Tibial nerve (tissue), 4 donors: Measurements from ENCODE around the gene KIAA1210. TPM values are rescaled to one million over a fixed set of nuclear protein-coding genes. Genes with fewer than 3 reads are reported as not detected.

Experiments
- DNase-seq, 2 donors: peaks; one replicate each; pipeline ENCODE4 v3.0.0-alpha.2; 2019; ENCODE audit warnings: low spot score in 2 of 2
- H3K27ac ChIP-seq, 4 donors: fragments of 200-600 bp; sonication (generic) in 3 of 4; one replicate each; pipeline ENCODE4 v1.5.1; 2017 to 2019; ENCODE audit warnings: mild to moderate bottlenecking in 1 of 4
- H3K27me3 ChIP-seq, 2 donors: fragments of 200-600 bp; sonication (generic) in 1 of 2; one replicate each; pipeline versions ENCODE4 v1.5.1 to v1.6.0; 2017 to 2019
- H3K36me3 ChIP-seq, 3 donors: fragments of 200-600 bp; sonication (generic); one replicate each; pipeline ENCODE4 v1.5.1; 2018 to 2019
- H3K4me1 ChIP-seq, 4 donors: fragments of 200-600 bp; sonication (generic) in 3 of 4; one replicate each; pipeline ENCODE4 v1.5.1; 2017 to 2019
- H3K4me3 ChIP-seq, 4 donors: fragments of 200-600 bp; sonication (generic) in 3 of 4; one replicate each; pipeline ENCODE4 v1.5.1; 2017 to 2019; ENCODE audit warnings: mild to moderate bottlenecking in 1 of 4, moderate library complexity in 1 of 4
- H3K9me3 ChIP-seq, 4 donors: fragments of 200-600 bp; sonication (generic) in 3 of 4; one replicate each; pipeline ENCODE4 v1.5.1; 2017 to 2019
- CTCF ChIP-seq, 5 experiments: fragments of 200-600 bp in 3 of 5; fragments of 450-650 bp in 2 of 5; sonication (generic) in 3 of 5; IDR thresholded peaks; one replicate each; pipeline ENCODE4 v1.5.1; 2016 to 2019; ENCODE audit warnings: antibody characterized with exemption in 5 of 5, mild to moderate bottlenecking in 3 of 5, moderate library complexity in 2 of 5
- EP300 ChIP-seq, 2 donors: sonication (generic); formaldehyde crosslinking; IDR thresholded peaks; one replicate each; pipeline ENCODE4 v1.6.1; 2017; ENCODE audit warnings: antibody characterized with exemption in 2 of 2, mild to moderate bottlenecking in 1 of 2
- POLR2A ChIP-seq, 2 donors: fragments of 450-650 bp; IDR thresholded peaks; one replicate each; pipeline ENCODE4 v1.6.1; 2017; ENCODE audit warnings: antibody characterized with exemption in 2 of 2, mild to moderate bottlenecking in 2 of 2, moderate library complexity in 2 of 2
- WGBS, 2 donors: methylation state at CpG; one replicate each; pipeline ENCODE4 v1.1.5; 2018; 5-methylcytosine and 5-hydroxymethylcytosine counted together
- total RNA-seq, 4 donors: library from RNA; depleted of rRNA; stranded (reverse); fragments of >200 nt; gene quantifications; one replicate each; pipeline ENCODE4 v1.1.0, GENCODE V29; 2016

Gene KIAA1210
- total RNA-seq, 4 donors from 2014 or later: not detected

DNA sequence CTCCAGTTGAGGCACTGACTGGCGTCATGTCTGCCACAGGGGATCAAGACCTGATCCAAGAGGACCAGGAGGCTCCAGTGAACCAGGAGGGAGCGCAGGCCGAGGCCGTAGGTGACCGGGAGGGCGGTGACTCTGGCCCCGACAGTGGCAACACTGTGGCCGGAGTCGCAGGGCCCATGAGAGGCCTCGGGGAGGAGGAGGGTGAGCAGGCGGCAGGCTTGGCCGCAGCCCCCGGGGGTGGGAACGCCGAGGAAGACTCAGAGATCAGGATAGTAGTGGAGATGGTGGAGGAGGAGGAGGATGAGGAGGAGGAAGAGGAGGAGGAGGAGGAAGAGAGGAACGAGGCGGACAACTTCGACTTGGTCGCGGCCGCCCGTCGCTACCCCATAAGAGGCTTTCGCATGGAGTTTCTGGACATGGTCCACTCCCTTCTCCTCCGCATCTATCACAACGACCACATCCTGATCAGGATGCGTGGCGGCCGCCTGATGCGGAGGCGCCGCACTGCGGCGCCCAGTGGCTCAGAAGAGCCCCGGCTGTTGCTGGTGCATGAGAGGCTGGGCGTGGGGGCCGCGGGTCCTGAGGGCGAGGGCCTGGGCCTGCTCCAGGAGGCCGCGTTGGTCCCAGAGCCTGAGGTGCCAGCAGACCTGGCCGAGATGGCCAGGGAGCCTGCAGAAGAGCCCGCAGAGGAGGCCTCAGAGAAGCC, 54.3 kb downstream of the KIAA1210 start:
- TF ChIP-seq EP300 (IDR thresholded peaks at IDR 0.05): no peak
- no peak for TF ChIP-seq CTCF (IDR thresholded peaks at IDR 0.05)
- Histone ChIP-seq H3K9me3 (no peaks in the 10 kb centered on the region), H3K27ac (no peak overlapping the region), H3K4me3 (no peak overlapping the region), H3K36me3 (no peaks in the 10 kb centered on the region), H3K27me3 (peaks cover 0 to 6% of the 10 kb centered on the region in 2 donors), H3K4me1 (no peaks in the 10 kb centered on the region)
- WGBS, 2 donors: 93 to 94% methylated on average over 26 to 41 of the region's 43 CpGs
- no peak for DNase-seq

- Histone ChIP-seq H3K4me3 (no peak within 1 kb of the TSS), H3K36me3 (no peaks in the 10 kb centered on the region), H3K4me1 (no peaks in the 10 kb centered on the region), H3K9me3 (no peaks in the 10 kb centered on the region), H3K27me3 (peaks cover 0 to 9% of the 10 kb centered on the region in 2 donors), H3K27ac (no peak within 1 kb of the TSS)
- WGBS, 2 donors: 92 to 94% methylated on average over 5 to 6 of the region's 6 CpGs
- TF ChIP-seq EP300 (IDR thresholded peaks at IDR 0.05) (no peak), POLR2A (IDR thresholded peaks at IDR 0.05) (no peak), CTCF (IDR thresholded peaks at IDR 0.05) (no peak)
- DNase-seq: no peak
These were observed 54.9 kb downstream of the KIAA1210 start, which contains the start of gene CT47C1 for GRCh38 chrX:119072744-119073143. Gene CT47C1, plus strand, starts transcription at chrX:119072993. Its CDS starts 233 bp downstream, at chrX:119073226.

DNA sequence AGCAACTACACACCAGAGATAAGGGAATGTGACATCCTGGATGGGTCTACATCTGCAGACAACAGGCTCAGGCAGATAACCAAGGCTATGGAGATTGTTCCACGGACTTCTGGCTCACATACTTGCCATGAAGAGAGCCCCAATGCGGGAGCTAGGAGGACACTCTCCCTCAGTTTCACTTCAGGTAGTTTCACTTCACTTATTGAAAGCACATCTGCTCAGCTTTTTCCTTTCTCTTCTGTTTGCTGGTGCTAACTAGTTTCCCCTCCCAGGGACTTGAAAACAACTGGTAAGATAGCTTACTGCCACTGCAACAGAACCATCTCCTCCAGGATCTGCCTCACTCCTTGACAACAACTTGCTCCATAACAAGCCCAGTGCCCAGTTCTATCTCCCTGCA, 56.2 kb downstream of the KIAA1210 start:
- H3K4me3 ChIP-seq: no peak overlapping the region
- WGBS, 2 donors: 55 to 60% methylated on average over 2 of the region's 2 CpGs
- peaks cover 0 to 16% of the 10 kb centered on the region in 2 donors for H3K27me3 ChIP-seq
- no peak for DNase-seq
- no peaks in the 10 kb centered on the region for H3K9me3 ChIP-seq
- H3K36me3 ChIP-seq: no peaks in the 10 kb centered on the region
- H3K4me1 ChIP-seq: no peaks in the 10 kb centered on the region
- no peak for TF ChIP-seq POLR2A (IDR thresholded peaks at IDR 0.05)
- TF ChIP-seq EP300 (IDR thresholded peaks at IDR 0.05): no peak
- no peak for TF ChIP-seq CTCF (IDR thresholded peaks at IDR 0.05)
- no peak overlapping the region for H3K27ac ChIP-seq

DNA sequence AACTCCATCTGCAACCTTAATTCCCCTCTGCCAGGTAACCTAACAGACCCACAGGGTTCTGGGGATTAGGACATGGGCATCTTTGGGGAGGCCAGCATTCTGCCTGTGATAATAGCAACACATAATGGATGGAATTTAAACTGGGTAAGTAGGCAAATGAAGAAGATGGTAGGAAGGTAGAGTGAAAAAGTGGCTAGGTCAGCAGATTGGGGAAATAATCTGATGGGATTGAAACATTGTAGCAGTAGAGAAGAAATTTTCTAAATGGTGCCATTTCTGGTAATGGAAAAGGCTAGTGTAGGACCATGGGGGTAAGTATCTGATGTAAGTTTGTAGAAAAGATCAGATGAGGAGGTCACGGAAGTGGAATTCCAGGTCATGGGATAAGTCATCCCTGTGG, 57.9 kb downstream of the KIAA1210 start:
- Histone ChIP-seq H3K9me3 (no peaks in the 10 kb centered on the region), H3K27ac (no peak overlapping the region), H3K4me1 (no peaks in the 10 kb centered on the region), H3K36me3 (no peaks in the 10 kb centered on the region), H3K4me3 (no peak overlapping the region), H3K27me3 (peaks cover 0 to 21% of the 10 kb centered on the region in 2 donors)
- no peak for DNase-seq
- WGBS, 2 donors: 96 to 98% methylated on average over 1 of the region's 1 CpG
- TF ChIP-seq EP300 (IDR thresholded peaks at IDR 0.05) (no peak), CTCF (IDR thresholded peaks at IDR 0.05) (no peak), POLR2A (IDR thresholded peaks at IDR 0.05) (no peak)

DNA sequence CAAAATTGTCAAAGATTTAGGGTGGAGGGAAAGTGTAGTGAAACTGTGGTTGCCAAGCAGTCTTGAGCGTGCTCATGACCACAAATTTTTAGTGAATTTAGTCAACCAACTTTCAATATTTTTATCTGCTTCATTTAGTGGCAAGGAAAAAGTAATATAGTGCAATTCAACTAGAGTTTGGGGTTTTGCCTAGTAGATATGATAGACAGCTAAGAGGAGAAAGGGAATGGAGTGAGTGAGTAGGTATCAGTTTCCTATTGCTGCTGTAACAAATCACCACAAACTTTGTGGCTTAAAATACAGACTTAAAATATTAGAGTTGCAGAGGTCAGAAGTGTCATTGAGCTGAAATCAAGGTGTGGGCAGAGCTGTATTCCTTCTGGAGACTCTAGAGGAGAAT, 58.5 kb downstream of the KIAA1210 start:
- TF ChIP-seq POLR2A (IDR thresholded peaks at IDR 0.05): no peak
- H3K36me3 ChIP-seq: no peaks in the 10 kb centered on the region
- peaks cover 0 to 21% of the 10 kb centered on the region in 2 donors for H3K27me3 ChIP-seq
- no peak for DNase-seq
- 80 to 93% methylated on average over 1 of the region's 1 CpG for WGBS, 2 donors
- no peak overlapping the region for H3K27ac ChIP-seq
- no peaks in the 10 kb centered on the region for H3K4me1 ChIP-seq
- no peaks in the 10 kb centered on the region for H3K9me3 ChIP-seq
- H3K4me3 ChIP-seq: no peak overlapping the region
